HepG2 (cell line): ENCODE measurements around the gene KCNK7. TPM values are rescaled to one million over a fixed set of nuclear protein-coding genes. Genes with fewer than 3 reads are reported as not detected.

Source experiments
- CBX1 ChIP-seq: IDR thresholded peaks from one replicate; pipeline ENCODE4 v1.6.1; 2016; ENCODE audit warnings: antibody characterized with exemption, low read depth
- DNMT1 ChIP-seq: sonication (generic); formaldehyde crosslinking; IDR thresholded peaks from 2 replicates; pipeline ENCODE4 v1.5.1; 2020; ENCODE audit warnings: mild to moderate bottlenecking, missing genetic modification reagents
- RBFOX2 ChIP-seq: fragments of 200-400 bp; formaldehyde crosslinking; IDR thresholded peaks from 2 replicates; pipeline ENCODE4 v1.6.1; 2017; ENCODE audit warnings: low read depth, mild to moderate bottlenecking, low read length
- RELA ChIP-seq: sonication (generic); formaldehyde crosslinking; IDR thresholded peaks from 2 replicates; pipeline ENCODE4 v1.4.0; 2020; ENCODE audit warnings: missing genetic modification reagents
- TBX2 ChIP-seq: sonication (generic); formaldehyde crosslinking; IDR thresholded peaks from 2 replicates; pipeline ENCODE4 v1.5.0; 2020; ENCODE audit warnings: missing genetic modification reagents, mild to moderate bottlenecking, borderline replicate concordance
- ZNF292 ChIP-seq: sonication (generic); formaldehyde crosslinking; IDR thresholded peaks from 2 replicates; pipeline ENCODE4 v1.8.1; 2022; ENCODE audit warnings: mild to moderate bottlenecking, low read depth, missing genetic modification reagents, borderline replicate concordance
- ZNF33B ChIP-seq: sonication (generic); formaldehyde crosslinking; IDR thresholded peaks from 2 replicates; pipeline ENCODE4 v1.5.1; 2020; ENCODE audit warnings: mild to moderate bottlenecking, missing genetic modification reagents
- ZNF383 ChIP-seq: sonication (generic); formaldehyde crosslinking; IDR thresholded peaks from 2 replicates; pipeline ENCODE4 v1.4.0; 2020; ENCODE audit warnings: missing genetic modification reagents, mild to moderate bottlenecking, borderline replicate concordance
- polyA plus RNA-seq, 8 experiments: library from polyadenylated mRNA; depleted of rRNA in 3 of 8; stranded (reverse) in 7 of 8; unstranded in 1 of 8; fragments of >200 nt; fragmentation: Illumina TruSeq in 4 of 8; extraction: Trizol in 4 of 8; gene quantifications; 2 replicates each; pipeline versions ENCODE4 v1.2.1 to v1.2.3, GENCODE V29; 2011 to 2016; ENCODE audit warnings: low read depth in 4 of 8, missing spikeins in 1 of 8, mixed read lengths in 1 of 8; ENCODE audit not compliant: insufficient read depth in 1 of 8
- total RNA-seq, 5 experiments: library from RNA; depleted of rRNA; stranded (reverse); fragments of >200 nt; fragmentation: Illumina TruSeq; extraction: Trizol; gene quantifications; 2 replicates each; pipeline ENCODE4 v1.2.3, GENCODE V29; 2016; ENCODE audit warnings: low read depth in 1 of 5
- TF ChIP-seq, protein P1 (sequence below), 2 experiments: sonication (generic) in 1 of 2; formaldehyde crosslinking in 1 of 2; IDR thresholded peaks; 2 replicates each; pipeline versions ENCODE4 v1.6.1 to v1.9.0; 2014 to 2022; ENCODE audit warnings: antibody characterized with exemption in 1 of 2, borderline replicate concordance in 1 of 2, inconsistent platforms in 1 of 2, low read depth in 1 of 2, missing genetic modification reagents in 1 of 2
- TF ChIP-seq, protein P2 (sequence below): sonication (generic); formaldehyde crosslinking; IDR thresholded peaks from 2 replicates; pipeline ENCODE4 v1.5.0; 2020; ENCODE audit warnings: missing genetic modification reagents
- TF ChIP-seq, protein P3 (sequence below): sonication (generic); formaldehyde crosslinking; IDR thresholded peaks from 2 replicates; pipeline ENCODE4 v1.4.0; 2020; ENCODE audit warnings: missing genetic modification reagents
- TF ChIP-seq, protein P4 (sequence below): sonication (generic); formaldehyde crosslinking; IDR thresholded peaks from 2 replicates; pipeline ENCODE4 v1.8.0; 2022; ENCODE audit warnings: mild to moderate bottlenecking, missing genetic modification reagents; ENCODE audit not compliant: insufficient replicate concordance
- TF ChIP-seq, protein P5 (sequence below): sonication (generic); formaldehyde crosslinking; IDR thresholded peaks from 2 replicates; pipeline ENCODE4 v1.4.0; 2020; ENCODE audit warnings: missing genetic modification reagents, borderline replicate concordance
- TF ChIP-seq, protein P6 (sequence below): IDR thresholded peaks from 2 replicates; pipeline ENCODE4 v1.6.1; 2016

Gene KCNK7
- total and polyA plus RNA-seq, 2 of the 13 experiments (the other 11 are each of a cell fraction or from before 2014, with no cell fraction given), result 0.11 TPM; not detected in 1

DNA sequence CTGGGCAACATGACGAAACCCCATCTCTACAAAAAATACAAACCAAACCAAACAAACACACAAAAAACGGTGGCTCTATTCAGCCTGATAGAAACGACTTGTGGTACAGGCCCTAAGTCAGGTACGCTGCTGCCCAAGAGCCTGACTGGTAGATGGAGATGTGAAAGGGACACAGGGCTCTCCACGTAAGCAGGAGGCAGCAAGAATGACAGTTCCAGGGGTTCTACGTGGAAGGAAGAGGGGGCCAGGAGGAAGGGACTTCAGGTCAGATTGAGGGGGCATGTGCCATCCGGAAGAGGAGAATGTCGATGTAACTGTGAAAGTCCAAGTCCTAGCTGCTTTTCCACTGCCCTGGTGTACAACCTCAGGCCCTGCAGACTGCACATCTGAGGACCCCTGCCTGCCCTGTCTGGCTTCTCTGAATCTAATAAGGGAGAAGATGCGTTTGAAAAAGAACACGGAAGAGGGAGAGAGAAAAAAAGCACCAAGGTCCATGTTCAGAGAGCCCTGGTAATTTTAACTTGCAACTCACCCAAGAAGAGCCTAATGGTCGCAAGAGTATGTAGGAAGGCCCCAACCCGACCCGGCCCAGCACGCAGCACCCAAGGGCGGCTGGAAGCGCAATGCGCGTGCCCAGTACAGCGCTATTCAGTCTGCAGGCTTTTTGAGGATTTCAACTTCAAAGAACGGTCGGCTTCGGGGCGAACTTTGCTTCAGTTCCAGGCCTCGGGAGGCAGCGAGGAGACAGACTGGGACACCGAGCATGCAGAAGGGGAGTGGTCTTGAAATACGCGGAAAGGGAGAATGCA, 26.2 kb downstream of the KCNK7 start (continued):
- TF ChIP-seq, protein P1, sequence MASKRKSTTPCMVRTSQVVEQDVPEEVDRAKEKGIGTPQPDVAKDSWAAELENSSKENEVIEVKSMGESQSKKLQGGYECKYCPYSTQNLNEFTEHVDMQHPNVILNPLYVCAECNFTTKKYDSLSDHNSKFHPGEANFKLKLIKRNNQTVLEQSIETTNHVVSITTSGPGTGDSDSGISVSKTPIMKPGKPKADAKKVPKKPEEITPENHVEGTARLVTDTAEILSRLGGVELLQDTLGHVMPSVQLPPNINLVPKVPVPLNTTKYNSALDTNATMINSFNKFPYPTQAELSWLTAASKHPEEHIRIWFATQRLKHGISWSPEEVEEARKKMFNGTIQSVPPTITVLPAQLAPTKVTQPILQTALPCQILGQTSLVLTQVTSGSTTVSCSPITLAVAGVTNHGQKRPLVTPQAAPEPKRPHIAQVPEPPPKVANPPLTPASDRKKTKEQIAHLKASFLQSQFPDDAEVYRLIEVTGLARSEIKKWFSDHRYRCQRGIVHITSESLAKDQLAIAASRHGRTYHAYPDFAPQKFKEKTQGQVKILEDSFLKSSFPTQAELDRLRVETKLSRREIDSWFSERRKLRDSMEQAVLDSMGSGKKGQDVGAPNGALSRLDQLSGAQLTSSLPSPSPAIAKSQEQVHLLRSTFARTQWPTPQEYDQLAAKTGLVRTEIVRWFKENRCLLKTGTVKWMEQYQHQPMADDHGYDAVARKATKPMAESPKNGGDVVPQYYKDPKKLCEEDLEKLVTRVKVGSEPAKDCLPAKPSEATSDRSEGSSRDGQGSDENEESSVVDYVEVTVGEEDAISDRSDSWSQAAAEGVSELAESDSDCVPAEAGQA (IDR thresholded peaks at IDR 0.05; ENCODE audit: low read depth), result no peak
- TF ChIP-seq, protein P1 (CRISPR knock-in tag; IDR thresholded peaks at IDR 0.05; ENCODE audit: borderline replicate concordance), result no peak
- TF ChIP-seq, protein P2, sequence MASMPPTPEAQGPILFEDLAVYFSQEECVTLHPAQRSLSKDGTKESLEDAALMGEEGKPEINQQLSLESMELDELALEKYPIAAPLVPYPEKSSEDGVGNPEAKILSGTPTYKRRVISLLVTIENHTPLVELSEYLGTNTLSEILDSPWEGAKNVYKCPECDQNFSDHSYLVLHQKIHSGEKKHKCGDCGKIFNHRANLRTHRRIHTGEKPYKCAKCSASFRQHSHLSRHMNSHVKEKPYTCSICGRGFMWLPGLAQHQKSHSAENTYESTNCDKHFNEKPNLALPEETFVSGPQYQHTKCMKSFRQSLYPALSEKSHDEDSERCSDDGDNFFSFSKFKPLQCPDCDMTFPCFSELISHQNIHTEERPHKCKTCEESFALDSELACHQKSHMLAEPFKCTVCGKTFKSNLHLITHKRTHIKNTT, result no peak
- TF ChIP-seq DNMT1 (CRISPR knock-in tag) (no peak), RELA (CRISPR knock-in tag) (no peak), CBX1 (no peak), ZNF33B (CRISPR knock-in tag) (0 out of 2 replicates have a peak, but pooled peaks have one; percentile 19), ZNF383 (no peak), ZNF292 (no peak), RBFOX2 (no peak), TBX2 (CRISPR knock-in tag) (no peak)
- TF ChIP-seq, protein P3, sequence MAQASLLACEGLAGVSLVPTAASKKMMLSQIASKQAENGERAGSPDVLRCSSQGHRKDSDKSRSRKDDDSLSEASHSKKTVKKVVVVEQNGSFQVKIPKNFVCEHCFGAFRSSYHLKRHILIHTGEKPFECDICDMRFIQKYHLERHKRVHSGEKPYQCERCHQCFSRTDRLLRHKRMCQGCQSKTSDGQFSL (CRISPR knock-in tag), result no peak
- TF ChIP-seq, protein P4, sequence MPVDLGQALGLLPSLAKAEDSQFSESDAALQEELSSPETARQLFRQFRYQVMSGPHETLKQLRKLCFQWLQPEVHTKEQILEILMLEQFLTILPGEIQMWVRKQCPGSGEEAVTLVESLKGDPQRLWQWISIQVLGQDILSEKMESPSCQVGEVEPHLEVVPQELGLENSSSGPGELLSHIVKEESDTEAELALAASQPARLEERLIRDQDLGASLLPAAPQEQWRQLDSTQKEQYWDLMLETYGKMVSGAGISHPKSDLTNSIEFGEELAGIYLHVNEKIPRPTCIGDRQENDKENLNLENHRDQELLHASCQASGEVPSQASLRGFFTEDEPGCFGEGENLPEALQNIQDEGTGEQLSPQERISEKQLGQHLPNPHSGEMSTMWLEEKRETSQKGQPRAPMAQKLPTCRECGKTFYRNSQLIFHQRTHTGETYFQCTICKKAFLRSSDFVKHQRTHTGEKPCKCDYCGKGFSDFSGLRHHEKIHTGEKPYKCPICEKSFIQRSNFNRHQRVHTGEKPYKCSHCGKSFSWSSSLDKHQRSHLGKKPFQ (CRISPR knock-in tag), result peak; percentile 65
- TF ChIP-seq, protein P5, sequence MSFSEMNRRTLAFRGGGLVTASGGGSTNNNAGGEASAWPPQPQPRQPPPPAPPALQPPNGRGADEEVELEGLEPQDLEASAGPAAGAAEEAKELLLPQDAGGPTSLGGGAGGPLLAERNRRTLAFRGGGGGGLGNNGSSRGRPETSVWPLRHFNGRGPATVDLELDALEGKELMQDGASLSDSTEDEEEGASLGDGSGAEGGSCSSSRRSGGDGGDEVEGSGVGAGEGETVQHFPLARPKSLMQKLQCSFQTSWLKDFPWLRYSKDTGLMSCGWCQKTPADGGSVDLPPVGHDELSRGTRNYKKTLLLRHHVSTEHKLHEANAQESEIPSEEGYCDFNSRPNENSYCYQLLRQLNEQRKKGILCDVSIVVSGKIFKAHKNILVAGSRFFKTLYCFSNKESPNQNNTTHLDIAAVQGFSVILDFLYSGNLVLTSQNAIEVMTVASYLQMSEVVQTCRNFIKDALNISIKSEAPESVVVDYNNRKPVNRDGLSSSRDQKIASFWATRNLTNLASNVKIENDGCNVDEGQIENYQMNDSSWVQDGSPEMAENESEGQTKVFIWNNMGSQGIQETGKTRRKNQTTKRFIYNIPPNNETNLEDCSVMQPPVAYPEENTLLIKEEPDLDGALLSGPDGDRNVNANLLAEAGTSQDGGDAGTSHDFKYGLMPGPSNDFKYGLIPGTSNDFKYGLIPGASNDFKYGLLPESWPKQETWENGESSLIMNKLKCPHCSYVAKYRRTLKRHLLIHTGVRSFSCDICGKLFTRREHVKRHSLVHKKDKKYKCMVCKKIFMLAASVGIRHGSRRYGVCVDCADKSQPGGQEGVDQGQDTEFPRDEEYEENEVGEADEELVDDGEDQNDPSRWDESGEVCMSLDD (CRISPR knock-in tag), result 0 out of 2 replicates have a peak, but pooled peaks have one; percentile 33
- TF ChIP-seq, protein P6, sequence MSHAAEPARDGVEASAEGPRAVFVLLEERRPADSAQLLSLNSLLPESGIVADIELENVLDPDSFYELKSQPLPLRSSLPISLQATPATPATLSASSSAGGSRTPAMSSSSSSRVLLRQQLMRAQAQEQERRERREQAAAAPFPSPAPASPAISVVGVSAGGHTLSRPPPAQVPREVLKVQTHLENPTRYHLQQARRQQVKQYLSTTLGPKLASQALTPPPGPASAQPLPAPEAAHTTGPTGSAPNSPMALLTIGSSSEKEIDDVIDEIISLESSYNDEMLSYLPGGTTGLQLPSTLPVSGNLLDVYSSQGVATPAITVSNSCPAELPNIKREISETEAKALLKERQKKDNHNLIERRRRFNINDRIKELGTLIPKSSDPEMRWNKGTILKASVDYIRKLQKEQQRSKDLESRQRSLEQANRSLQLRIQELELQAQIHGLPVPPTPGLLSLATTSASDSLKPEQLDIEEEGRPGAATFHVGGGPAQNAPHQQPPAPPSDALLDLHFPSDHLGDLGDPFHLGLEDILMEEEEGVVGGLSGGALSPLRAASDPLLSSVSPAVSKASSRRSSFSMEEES (CRISPR knock-in tag), result no peak
